Muscle layer of duodenum (tissue), 2 donors: Measurements from ENCODE around the gene KIF15.
A peak's percentile ranks its signal among the peaks of the same experiment; 100 is the strongest.

Source experiments
- H3K27ac ChIP-seq: one replicate; pipeline ENCODE4 v1.7.0; 2013; ENCODE audit warnings: mild to moderate bottlenecking, low read length
- H3K27me3 ChIP-seq: one replicate; pipeline ENCODE4 v1.7.0; 2013; ENCODE audit warnings: low read depth, mild to moderate bottlenecking, control low read depth, low read length
- H3K36me3 ChIP-seq, 2 donors: one replicate each; pipeline ENCODE4 v1.7.0; 2013; ENCODE audit warnings: low read length in 2 of 2, control low read depth in 1 of 2, mild to moderate bottlenecking in 1 of 2; ENCODE audit not compliant: insufficient read depth in 2 of 2, control insufficient read depth in 1 of 2
- H3K4me1 ChIP-seq, 2 donors: one replicate each; pipeline ENCODE4 v1.7.0; 2013; ENCODE audit warnings: low read length in 2 of 2, mild to moderate bottlenecking in 2 of 2, control low read depth in 1 of 2, moderate library complexity in 1 of 2; ENCODE audit not compliant: insufficient read depth in 2 of 2, control insufficient read depth in 1 of 2
- H3K4me3 ChIP-seq, 2 donors: one replicate each; pipeline ENCODE4 v1.7.0; 2013; ENCODE audit warnings: low read length in 2 of 2, low read depth in 1 of 2, mild to moderate bottlenecking in 1 of 2
- H3K9me3 ChIP-seq, 2 donors: one replicate each; pipeline ENCODE4 v1.7.0; 2013; ENCODE audit warnings: low read length in 2 of 2, control low read depth in 1 of 2, mild to moderate bottlenecking in 1 of 2; ENCODE audit not compliant: control insufficient read depth in 1 of 2
- donor health status: healthy.

KIF15 gene

GRCh38 chr3:44861412-44862225 is 100.0 kb downstream of the KIF15 start, which contains the start of gene TMEM42:
TSS of gene TMEM42 (plus strand) at chr3:44861912. CDS start at chr3:44861925, 13 bp downstream.
- Histone ChIP-seq H3K9me3 (no peaks in the 10 kb centered on the region), H3K4me3 (peak within 1 kb of the TSS; percentile 66 to 73), H3K4me1 (peaks cover 6 to 7% of the 10 kb centered on the region in 2 donors), H3K36me3 (peaks cover 0 to 9% of the 10 kb centered on the region in 2 donors), H3K27ac (peak within 1 kb of the TSS; percentile 87), H3K27me3 (no peaks in the 10 kb centered on the region)

GRCh38 chr3:44862226-44862637 is 100.6 kb downstream of the KIF15 start:
- H3K4me3 ChIP-seq: peak overlapping the region; percentile 57 to 65
- peaks cover 6 to 7% of the 10 kb centered on the region in 2 donors for H3K4me1 ChIP-seq
- H3K27me3 ChIP-seq: no peaks in the 10 kb centered on the region
- H3K9me3 ChIP-seq: no peaks in the 10 kb centered on the region
- peak overlapping the region; percentile 17 for H3K27ac ChIP-seq
- H3K36me3 ChIP-seq: peaks cover 0 to 9% of the 10 kb centered on the region in 2 donors

DNA sequence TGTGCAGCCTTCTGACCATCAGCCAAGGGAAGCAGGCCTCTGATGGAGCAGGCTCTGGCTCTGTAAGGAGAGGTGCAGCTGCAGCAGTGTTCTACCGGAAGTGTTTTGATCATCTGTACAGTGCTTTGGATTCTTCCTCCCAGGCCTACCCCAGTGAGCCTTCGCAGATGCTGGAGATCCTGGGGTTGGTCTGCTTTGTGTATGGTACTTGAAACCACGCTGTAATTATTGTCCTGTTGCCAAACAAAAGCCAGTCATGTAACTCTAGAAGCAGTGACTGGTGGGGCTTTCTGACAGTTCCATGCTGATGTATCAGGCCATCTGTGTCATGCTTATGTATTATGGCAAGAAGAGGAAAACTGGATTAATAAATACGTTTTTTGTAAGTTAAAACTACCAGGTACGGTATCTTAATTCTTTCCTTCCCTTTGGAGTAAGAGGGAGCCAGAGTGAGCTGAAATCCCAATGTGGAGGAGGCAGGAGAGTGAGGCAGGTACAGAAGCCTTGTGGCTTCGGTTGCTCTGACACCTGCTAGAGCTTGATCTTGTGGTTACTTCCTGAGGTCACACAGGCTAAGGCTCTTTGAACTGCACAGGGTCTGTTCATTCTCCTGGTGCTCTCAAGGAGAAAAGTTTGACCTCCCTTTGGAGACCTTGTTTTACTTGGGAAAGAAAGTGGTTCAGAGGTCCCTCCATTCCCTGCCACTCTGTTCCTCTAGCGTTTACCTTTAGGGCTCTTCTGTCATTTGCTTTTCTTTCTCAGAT is 103.9 kb downstream of the KIF15 start:
- H3K9me3 ChIP-seq: no peaks in the 10 kb centered on the region
- H3K4me1 ChIP-seq: peaks cover 6 to 7% of the 10 kb centered on the region in 2 donors
- H3K4me3 ChIP-seq: no peak overlapping the region
- no peaks in the 10 kb centered on the region for H3K27me3 ChIP-seq
- H3K36me3 ChIP-seq: peaks cover 0 to 9% of the 10 kb centered on the region in 2 donors
- H3K27ac ChIP-seq: no peak overlapping the region

DNA sequence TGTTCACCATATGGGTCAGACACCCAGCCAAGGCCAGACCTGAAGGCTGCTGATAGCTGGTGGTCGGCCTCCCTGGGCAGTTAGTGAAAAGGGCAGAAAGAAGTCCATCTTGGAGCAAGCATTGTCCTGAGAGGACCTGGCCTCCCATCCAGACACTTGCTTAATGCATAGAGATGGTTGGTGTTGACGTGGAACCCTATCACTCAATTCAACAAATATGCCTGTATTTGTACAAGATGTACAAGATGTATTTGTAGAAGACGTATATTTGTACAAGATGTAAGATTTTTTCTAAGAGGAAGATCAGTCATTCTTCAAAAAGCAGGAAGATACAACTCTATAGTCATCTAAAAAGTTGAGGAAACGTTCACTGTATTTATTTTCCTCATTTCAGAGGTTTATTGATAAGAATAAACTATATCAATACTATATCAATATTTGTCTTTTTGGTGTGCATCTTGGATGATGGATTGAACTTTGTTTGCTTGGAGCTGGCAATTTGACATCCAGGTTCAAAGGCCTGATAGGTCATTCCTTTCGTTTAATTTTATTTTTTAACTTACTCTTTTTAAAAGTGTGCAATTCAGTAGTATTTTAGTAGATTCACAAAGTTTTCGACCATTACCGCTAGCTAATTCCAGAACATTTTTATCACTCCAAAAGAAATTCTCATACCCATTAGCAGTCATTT is 106.0 kb downstream of the KIF15 start:
- Histone ChIP-seq H3K27ac (no peak overlapping the region), H3K4me1 (peaks cover 4% of the 10 kb centered on the region in 2 donors), H3K27me3 (no peaks in the 10 kb centered on the region), H3K36me3 (peaks cover 0 to 9% of the 10 kb centered on the region in 2 donors), H3K4me3 (no peak overlapping the region), H3K9me3 (no peaks in the 10 kb centered on the region)

DNA sequence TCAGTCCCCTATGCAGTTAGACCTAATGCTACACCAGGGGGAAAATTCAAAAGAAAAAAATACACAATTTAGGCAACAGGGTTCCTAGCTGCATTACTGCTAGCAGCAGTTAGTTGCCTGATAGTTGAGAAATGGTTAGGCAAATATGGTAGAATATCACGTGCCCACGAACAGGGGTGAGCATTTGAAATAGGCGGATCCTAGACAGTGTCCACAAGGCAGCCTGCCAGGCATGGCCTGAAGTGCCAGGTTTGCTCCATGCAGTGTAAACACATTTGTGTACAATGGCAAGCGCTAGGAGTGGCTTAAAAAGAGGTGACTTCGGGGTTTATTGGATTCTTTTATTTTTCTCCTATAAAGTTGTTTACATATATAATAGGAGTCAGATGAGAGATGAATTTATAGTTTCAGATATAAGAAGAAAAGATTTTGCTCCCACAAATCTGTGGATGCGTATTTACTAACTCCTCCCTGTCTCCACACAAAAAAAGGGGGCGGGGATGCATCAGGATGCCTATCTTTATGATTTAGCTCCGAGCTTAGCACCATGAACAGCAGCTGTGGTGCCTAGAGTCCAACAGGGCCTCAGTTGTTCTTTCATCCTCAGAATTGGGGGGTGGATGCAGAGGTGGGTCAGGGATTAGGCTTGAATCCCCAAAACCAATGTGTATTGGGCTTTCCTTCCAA is 108.9 kb downstream of the KIF15 start:
- Histone ChIP-seq H3K4me3 (no peak overlapping the region), H3K4me1 (no peaks in the 10 kb centered on the region), H3K36me3 (peaks cover 0 to 3% of the 10 kb centered on the region in 2 donors), H3K27ac (no peak overlapping the region), H3K27me3 (no peaks in the 10 kb centered on the region), H3K9me3 (no peaks in the 10 kb centered on the region)

DNA sequence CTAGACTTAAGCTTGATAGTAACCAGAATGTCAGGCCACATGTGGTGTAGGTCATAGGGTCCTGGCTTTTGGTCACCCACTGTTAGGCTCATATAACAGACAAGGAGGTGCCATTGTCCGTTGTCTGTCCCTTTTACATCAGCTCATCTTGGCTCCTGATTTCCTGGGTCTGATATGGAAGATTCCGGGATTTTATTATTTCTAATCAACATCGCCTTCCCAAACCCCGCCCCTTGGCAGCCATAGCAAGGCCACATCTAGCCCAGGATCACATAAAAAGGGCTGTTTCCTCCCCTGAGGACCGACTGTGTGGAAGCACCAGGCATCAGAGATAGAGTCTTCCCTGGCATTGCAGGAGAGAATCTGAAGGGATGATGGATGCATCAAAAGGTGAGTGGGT is 112.7 kb downstream of the KIF15 start, which contains the start of gene TGM4:
TSS of gene TGM4 (plus strand) at position 301 of the 400 bp plus-strand sequence. CDS start at position 372, 71 bp downstream.
- no peaks in the 10 kb centered on the region for H3K36me3 ChIP-seq
- H3K27me3 ChIP-seq: no peaks in the 10 kb centered on the region
- H3K9me3 ChIP-seq: no peaks in the 10 kb centered on the region
- H3K4me1 ChIP-seq: no peaks in the 10 kb centered on the region
- H3K27ac ChIP-seq: no peak within 1 kb of the TSS
- no peak within 1 kb of the TSS for H3K4me3 ChIP-seq

GRCh38 chr3:44875596-44875995 is 114.0 kb downstream of the KIF15 start:
- H3K9me3 ChIP-seq: no peaks in the 10 kb centered on the region
- H3K4me3 ChIP-seq: no peak overlapping the region
- no peak overlapping the region for H3K27ac ChIP-seq
- H3K27me3 ChIP-seq: no peaks in the 10 kb centered on the region
- no peaks in the 10 kb centered on the region for H3K36me3 ChIP-seq
- H3K4me1 ChIP-seq: no peaks in the 10 kb centered on the region

- Histone ChIP-seq H3K36me3 (no peaks in the 10 kb centered on the region), H3K27ac (no peak overlapping the region), H3K4me3 (no peak overlapping the region), H3K4me1 (no peaks in the 10 kb centered on the region), H3K9me3 (no peaks in the 10 kb centered on the region), H3K27me3 (no peaks in the 10 kb centered on the region)
These were observed 115.7 kb downstream of the KIF15 start for GRCh38 chr3:44877333-44877732.

GRCh38 chr3:44880284-44880683 is 118.7 kb downstream of the KIF15 start:
- Histone ChIP-seq H3K27me3 (no peaks in the 10 kb centered on the region), H3K36me3 (no peaks in the 10 kb centered on the region), H3K9me3 (no peaks in the 10 kb centered on the region), H3K4me3 (no peak overlapping the region), H3K4me1 (no peaks in the 10 kb centered on the region), H3K27ac (no peak overlapping the region)

DNA sequence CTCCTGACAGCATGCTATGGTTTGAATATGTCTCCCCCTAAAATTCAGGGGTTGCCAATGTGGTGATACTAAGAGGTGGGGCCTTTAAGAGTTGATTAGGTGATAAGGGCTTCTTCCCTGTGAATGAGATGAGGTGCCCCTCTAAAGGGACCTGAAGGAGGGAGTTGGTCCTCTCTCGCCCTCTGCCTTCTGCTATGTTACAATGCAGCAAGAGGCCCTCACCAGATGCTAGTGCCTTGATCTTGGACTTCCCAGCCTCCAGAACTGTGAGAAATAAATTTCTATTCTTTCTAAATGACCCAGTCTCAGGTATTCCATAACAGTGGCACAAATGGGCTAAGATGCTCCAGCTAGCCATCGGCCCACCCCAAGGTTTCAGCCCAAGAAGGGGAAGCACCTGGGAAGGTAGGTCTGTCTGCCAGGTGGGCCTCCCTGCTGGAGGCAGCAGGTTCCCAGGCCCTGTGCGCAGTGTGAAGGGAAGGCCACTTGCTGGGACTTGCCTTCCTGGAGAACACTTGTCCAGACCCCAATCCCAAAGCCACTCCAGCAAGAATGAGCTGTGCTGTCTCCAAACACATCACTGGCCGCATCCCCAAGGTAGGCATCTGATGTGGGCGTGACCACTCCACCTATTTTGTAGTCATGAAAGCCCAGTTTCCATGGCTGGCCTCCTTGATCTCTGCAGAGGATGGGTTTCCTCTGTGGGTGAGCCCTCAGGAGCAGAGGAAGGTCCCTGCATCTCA is 121.8 kb downstream of the KIF15 start:
- no peaks in the 10 kb centered on the region for H3K36me3 ChIP-seq
- no peaks in the 10 kb centered on the region for H3K4me1 ChIP-seq
- H3K27ac ChIP-seq: no peak overlapping the region
- no peaks in the 10 kb centered on the region for H3K27me3 ChIP-seq
- no peak overlapping the region for H3K4me3 ChIP-seq
- no peaks in the 10 kb centered on the region for H3K9me3 ChIP-seq
